HG02885 (cell line): ENCODE measurements around the gene HOXA5.

Experiments
- ATAC-seq: cut with Tn5 transposase; IDR thresholded peaks from one replicate; pipeline ENCODE4 v1.9.1; 2021; ENCODE audit warnings: mild to moderate bottlenecking; ENCODE audit not compliant: unreplicated experiment, poor library complexity

Gene HOXA5

DNA sequence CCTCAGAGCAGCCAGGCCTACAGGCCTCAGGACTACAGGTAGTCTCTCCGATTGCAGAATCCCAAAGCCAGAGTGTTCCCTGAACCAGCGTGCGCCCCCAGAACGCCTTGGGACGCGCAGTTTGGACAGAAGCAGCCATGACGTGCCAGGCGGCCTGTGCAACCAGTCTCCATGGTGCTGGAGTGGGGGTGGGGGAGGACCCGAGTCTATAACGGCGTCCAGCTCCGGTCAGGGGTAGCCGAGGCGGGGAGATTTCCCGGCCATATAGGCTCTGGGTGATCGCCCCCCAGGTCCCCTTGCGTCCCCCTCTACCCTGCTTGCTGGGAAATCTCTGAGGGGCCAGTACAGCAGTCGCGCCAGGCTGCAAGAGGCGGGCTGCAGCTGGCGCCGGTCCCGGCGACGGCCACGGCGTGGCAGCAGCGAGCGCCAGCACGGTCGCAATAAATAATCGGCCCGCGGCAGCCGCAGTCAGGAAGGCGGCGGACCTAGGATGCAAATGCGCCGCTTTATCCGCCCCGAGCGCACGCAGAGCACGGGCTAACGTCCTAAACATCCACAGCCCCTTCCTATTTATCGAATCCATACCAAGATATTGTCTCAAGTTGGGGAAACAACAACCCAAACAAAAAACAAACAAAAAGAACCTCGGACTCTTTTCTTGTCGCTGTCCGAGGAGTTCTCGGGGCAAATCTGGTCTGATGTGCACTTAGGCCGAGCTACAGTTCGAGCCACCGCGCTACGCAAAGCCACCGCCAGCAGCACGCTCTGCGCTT, 7.3 kb upstream of the HOXA5 start:
- ATAC-seq, result peak; percentile 90

- no peak for ATAC-seq
These were observed 6.5 kb upstream of the HOXA5 start for GRCh38 chr7:27149842-27150567.

- ATAC-seq, result no peak
These were observed 5.5 kb upstream of the HOXA5 start for GRCh38 chr7:27148756-27149641.

DNA sequence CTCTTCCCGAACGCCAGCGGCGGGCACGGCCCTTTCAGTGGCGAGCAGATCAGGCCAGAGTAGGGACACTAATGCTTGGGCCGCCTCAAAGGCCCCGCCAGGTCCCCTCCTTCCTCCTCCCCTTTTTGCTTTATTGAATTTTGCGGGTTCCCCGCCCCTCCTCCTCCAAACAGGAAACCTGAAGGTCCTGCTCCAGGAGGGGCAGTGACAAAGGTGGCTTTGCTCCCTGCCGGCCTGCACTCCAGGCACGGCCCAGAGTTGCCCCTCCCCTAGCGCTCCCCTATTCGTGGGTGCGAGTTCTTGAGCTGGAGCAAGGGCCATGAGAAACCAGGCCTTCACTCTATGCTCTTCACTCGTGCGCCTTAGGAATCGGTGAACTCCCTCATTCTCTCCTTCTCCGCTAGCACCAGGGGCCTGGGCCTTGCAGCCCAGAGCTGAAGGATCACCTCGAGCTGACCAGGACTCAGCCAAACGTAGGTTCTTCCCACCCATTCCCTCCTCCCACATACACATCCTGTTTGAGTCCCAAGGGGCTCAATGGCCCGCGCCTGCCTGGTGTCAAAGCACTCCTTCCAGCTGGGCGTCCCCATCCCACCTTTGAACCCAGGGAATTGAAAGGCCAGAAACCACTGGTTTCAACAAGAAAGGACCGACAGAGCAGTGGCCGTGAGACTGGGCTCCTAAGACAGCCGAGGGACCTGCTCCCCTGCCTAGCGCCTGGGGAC, 4.7 kb upstream of the HOXA5 start:
- no peak for ATAC-seq

DNA sequence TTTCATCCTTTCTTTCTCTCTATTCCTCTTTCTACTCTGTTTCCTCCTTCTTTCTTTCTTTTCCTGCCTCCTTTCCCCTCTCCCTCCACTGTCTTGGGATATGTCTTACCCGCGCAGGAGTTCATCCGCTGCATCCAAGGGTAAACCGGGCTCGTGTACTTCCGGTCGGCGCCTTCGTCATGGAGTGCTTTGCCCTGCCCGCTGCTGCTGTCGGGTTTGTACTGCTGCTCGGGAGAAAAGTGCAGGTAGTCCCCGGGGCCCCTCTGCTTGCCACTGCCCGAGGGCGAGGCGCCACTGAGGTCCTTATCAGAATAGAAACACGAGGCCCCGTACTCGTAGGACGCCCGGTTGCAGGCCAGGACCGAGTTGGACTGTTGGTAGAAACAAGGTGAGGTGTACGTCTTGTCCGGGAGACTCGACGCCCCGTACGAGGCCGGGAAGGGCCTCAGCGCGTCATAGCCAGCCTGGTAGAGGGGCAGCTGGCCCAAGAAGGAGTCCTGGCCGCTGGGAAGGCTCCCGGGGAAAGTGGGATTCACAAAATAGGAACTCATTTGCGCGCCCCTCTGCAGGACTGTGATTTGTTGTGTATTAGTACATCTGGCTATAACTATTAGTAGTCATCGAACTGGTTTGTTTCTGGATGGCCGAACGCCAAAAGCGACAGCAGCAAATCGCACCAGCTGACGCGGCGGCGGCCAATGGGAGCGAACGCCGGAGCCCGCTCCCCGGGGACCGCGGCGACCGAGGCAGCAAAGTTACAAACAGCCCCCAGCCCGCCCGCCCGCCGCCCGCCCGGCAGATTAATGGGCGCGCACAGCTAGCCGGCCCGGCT, 3.9 kb upstream of the HOXA5 start, which contains the start of gene HOXA6:
TSS of gene HOXA6 (minus strand) at position 576 of the 832 bp plus-strand sequence. CDS start at position 551, 25 bp downstream.
- no peak for ATAC-seq

- no peak for ATAC-seq
These were observed 3.2 kb upstream of the HOXA5 start for GRCh38 chr7:27146491-27147198.

DNA sequence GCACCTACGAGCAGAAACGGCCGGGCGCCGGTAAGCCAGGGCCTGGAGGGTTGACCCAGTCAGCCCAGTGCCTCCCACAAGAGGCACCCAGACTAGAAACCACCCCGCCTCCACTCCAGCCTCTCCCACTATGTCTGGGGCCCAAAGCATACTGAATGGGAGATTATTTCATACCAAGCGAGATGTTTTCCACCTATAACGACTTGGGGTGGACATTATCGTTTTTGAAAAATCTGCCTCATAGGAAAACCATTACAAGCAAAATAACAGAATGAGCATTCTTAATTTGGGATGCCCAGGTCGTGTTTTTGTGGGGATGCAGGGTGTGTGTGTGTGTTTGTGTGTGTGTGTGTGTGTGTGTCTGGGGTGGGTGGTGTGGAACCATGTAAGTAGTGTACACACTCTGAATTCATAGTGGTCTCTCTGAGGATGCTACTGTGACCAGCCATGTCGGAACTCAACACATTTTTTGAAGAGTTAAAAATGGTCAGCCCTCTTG, 2.5 kb upstream of the HOXA5 start:
- no peak for ATAC-seq

DNA sequence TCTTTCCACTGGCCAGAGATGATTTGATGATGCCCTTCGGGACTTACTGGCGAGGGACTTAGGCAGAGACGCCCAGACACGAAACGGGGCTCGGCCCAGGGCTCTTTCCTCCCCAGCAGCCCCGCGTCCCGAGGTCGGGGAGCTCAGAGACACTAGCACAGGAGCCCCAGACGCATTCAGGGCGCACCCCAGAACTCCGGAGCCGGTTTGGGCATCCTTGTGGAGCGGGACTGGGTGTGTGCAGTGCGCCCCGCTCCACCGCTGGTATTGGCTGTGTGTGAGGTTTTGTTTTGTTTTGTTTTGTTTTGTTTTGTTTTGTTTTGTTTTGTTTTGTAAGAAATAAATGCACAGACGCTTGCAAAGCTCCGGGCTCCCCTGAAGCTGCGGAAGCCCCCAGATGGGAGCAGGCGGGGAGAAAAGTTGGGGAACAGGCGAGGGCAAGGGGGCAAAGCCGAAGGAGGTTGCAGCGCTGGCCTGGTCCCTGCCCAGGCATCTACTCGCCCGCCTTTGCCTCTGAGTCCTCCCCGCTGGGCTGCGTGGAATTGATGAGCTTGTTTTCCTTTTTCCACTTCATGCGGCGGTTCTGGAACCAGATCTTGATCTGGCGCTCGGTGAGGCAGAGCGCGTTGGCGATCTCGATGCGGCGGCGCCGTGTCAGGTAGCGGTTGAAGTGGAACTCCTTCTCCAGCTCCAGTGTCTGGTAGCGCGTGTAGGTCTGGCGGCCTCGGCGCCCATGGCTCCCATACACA, 1.9 kb upstream of the HOXA5 start:
- no peak for ATAC-seq

DNA sequence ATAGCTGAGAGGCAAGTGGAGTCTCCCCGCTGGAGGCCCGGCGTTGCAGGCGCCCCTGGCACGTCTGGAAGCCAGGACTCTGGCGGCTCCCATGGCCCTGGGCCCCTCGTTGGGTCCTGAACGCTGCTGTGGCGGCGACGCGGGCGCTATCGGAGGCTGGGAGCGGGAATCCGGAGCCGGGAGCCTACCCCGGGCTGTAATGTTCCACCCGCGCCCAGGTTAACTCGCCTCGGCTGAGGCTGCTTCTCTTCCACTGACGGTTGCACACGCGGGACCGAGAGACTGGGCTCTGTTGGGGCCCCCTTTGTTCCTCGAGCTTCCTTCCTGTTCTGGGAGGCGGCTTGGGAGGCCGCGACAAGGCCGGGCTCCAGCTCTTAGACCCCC, 1.3 kb upstream of the HOXA5 start:
- ATAC-seq, result no peak

DNA sequence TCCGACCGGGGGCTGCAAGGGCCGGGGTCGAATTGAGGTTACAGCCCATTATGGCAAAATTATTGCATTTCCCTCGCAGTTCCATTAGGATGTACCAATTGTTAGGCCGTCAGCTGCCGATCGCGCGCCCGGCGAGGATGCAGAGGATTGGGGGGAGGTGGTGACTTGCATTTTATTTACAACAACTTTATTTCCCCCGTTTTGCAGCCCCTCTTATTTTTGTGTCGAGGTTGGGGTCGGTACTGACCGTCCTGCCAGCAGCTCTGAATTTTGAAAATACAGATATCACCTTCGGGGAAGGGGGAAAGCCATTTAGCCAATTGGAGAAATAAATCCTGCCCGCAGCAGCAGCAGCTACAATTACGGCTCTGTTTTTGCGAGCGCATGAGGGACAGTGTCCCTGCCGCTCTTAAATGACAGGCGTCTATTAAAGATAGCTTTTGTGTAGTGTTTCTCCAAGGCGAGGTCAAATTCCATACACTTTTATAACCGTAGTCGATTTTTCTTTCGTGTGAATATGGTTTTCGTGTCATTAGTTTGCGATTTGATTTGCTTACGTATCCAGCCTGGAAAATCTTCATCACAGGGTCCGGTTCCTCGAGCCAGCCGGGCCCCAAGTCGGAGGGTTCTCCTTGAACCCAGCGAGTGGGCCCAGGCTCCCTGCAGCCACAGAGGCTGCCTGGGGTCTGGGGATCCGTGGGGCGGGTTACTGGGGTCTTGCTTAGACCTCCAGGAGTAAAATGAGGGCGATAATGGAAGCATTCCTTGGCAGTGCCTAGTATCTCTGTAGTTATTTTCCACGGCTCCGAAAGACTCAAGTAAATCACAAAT, 684 bp upstream of the HOXA5 start:
- ATAC-seq, result no peak

- no peak for ATAC-seq
These were observed 880 bp downstream of the HOXA5 start for GRCh38 chr7:27142580-27143022.

GRCh38 chr7:27141923-27142579, 1.4 kb downstream of the HOXA5 start:
- no peak for ATAC-seq

DNA sequence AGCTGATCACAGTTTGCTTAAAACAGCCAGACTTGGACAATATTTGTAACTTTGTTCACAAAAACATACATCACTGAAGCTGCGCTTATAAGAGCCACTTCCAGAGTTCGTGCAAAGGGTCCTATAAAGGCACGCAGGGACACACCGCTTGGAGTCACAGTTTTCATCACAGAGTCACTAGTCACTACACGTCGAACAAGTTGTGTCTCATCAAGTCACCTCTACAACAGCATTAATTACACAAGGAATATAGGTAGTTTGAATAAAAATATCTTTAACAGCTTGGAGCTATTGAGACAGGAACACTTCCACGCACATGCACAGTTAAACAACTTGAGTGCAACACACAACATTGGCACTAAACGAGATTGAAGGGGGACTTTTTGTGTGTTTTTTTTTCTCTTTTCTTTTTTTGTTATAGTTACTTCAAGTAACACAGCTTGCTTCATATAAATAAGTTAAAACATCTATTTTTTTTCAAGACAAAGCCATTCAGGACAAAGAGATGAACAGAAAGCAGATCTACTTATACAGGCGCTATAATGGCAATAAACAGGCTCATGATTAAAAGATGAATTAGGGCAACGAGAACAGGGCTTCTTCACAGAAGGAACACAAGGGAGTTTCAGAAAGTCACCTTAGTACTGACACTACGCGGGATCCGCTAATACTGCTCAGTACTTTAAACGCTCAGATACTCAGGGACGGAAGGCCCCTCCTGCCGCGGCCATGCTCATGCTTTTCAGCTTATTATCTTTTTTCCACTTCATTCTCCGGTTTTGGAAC, 2.2 kb downstream of the HOXA5 start:
- ATAC-seq, result no peak

DNA sequence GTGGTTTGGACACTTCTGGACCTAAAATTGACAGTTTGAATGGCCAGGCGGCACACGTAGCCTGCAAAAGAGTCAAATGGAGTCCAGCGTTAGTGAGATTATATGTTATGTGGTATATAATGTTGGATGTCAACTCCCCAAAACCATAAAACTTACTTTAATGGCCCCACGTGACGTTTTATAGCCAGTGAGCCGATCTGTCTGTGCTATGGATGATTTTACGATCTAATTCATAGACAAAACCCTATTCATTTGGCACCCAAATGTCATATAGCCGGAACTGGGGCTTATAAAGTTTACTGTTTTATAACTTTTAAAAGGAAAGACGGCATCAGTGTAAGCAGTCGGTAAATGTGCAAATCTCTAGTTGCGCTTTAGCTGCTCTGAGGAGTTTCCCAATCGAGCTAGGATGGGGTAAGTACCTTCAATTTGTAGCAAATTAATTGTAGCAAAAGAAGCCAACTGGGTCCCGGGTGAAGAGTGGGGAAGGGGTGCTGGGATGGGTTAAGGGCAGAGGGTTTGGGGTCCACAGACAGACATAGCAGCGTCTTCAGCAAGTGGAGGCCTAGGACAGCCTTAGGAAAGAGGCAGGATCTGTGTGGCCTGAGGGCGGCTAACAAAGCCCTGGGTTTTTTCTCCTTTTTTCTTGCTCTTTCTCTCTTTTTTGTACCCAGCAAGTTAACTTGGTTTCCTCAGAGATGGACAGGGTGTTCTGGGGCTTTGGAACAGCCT, 3.2 kb downstream of the HOXA5 start:
- ATAC-seq, result no peak
